K562 (cell line): ENCODE results near the gene CBR4. TPM values are rescaled to one million over a fixed set of nuclear protein-coding genes. Genes with fewer than 3 reads are reported as not detected.

Experiments
- BCLAF1 ChIP-seq, 2 experiments: fragments of 450-650 bp in 1 of 2; IDR thresholded peaks; 2 replicates each; pipeline ENCODE4 v1.6.1; 2011 to 2017; ENCODE audit warnings: low read depth in 2 of 2, antibody characterized with exemption in 1 of 2, borderline replicate concordance in 1 of 2, low read length in 1 of 2, mild to moderate bottlenecking in 1 of 2, mixed read lengths in 1 of 2; ENCODE audit not compliant: control insufficient read depth in 1 of 2
- BHLHE40 ChIP-seq: IDR thresholded peaks from 2 replicates; pipeline ENCODE4 v1.6.1; 2011; ENCODE audit warnings: low read length, improper control_type of control experiment
- BMI1 ChIP-seq: fragments of 150-350 bp; IDR thresholded peaks from 2 replicates; pipeline ENCODE4 v1.6.1; 2014; ENCODE audit warnings: low read length
- CCNT2 ChIP-seq: IDR thresholded peaks from 2 replicates; pipeline ENCODE4 v1.6.1; 2011; ENCODE audit warnings: borderline replicate concordance, low read depth, mild to moderate bottlenecking, moderate library complexity, mixed read lengths, low read length; ENCODE audit not compliant: insufficient read length; ENCODE audit errors: extremely low read depth
- ESRRB ChIP-seq: fragments of 250-450 bp; sonication (Bioruptor Pico); IDR thresholded peaks from 2 replicates; pipeline ENCODE4 v1.5.0; 2020; ENCODE audit warnings: mild to moderate bottlenecking, moderate library complexity, borderline replicate concordance
- FOSL1 ChIP-seq: fragments of 200-800 bp; sonication (Bioruptor generic); conservative IDR thresholded peaks from 2 replicates; pipeline ENCODE4 v1.6.1; 2016; ENCODE audit warnings: missing genetic modification characterization, missing compliant biosample characterization
- FOXO4 ChIP-seq: fragments of 450-650 bp; formaldehyde crosslinking; IDR thresholded peaks from 2 replicates; pipeline ENCODE4 v1.4.0; 2020; ENCODE audit warnings: mild to moderate bottlenecking, moderate library complexity
- L3MBTL2 ChIP-seq: fragments of 450-650 bp; IDR thresholded peaks from 2 replicates; pipeline ENCODE4 v1.6.1; 2016; ENCODE audit warnings: mild to moderate bottlenecking, moderate library complexity
- LARP7 ChIP-seq: fragments of 450-650 bp; IDR thresholded peaks from 2 replicates; pipeline ENCODE4 v1.6.1; 2016
- MCM3 ChIP-seq: fragments of 450-650 bp; IDR thresholded peaks from 2 replicates; pipeline ENCODE4 v1.6.1; 2016
- SIN3A ChIP-seq, 2 experiments: fragments of 150-350 bp in 1 of 2; IDR thresholded peaks; 2 replicates each; pipeline ENCODE4 v1.6.1; 2011 to 2016; ENCODE audit warnings: borderline replicate concordance in 2 of 2, low read depth in 2 of 2, low read length in 2 of 2, mild to moderate bottlenecking in 2 of 2, moderate library complexity in 2 of 2; ENCODE audit not compliant: control insufficient read depth in 1 of 2
- SREBF1 ChIP-seq: fragments of 150-350 bp; IDR thresholded peaks from 2 replicates; pipeline ENCODE4 v1.6.1; 2014; ENCODE audit warnings: antibody characterized with exemption, low read depth, low read length, borderline replicate concordance
- SRSF1 ChIP-seq: fragments of 200-400 bp; formaldehyde crosslinking; IDR thresholded peaks from 2 replicates; pipeline ENCODE4 v1.6.1; 2017; ENCODE audit warnings: mild to moderate bottlenecking, low read depth, low read length, moderate library complexity
- TOE1 ChIP-seq, 2 experiments: fragments of 450-650 bp in 1 of 2; sonication (generic) in 1 of 2; formaldehyde crosslinking in 1 of 2; IDR thresholded peaks; 2 replicates each; pipeline versions ENCODE4 v1.7.1 to v1.8.0; 2016 to 2022; ENCODE audit warnings: borderline replicate concordance in 2 of 2, mild to moderate bottlenecking in 2 of 2, antibody characterized with exemption in 1 of 2, inconsistent platforms in 1 of 2, low read depth in 1 of 2, missing genetic modification reagents in 1 of 2, moderate library complexity in 1 of 2
- YBX1 ChIP-seq: fragments of 450-650 bp; IDR thresholded peaks from 2 replicates; pipeline ENCODE4 v1.7.1; 2016; ENCODE audit warnings: mild to moderate bottlenecking
- ZNF445 ChIP-seq: fragments of 250-450 bp; sonication (Bioruptor Pico); IDR thresholded peaks from 2 replicates; pipeline ENCODE4 v1.4.0; 2020; ENCODE audit warnings: low read depth, mild to moderate bottlenecking, moderate library complexity
- ZNF740 ChIP-seq, 3 experiments: fragments of 200-800 bp in 1 of 3; sonication (Bioruptor generic) in 1 of 3; sonication (generic) in 1 of 3; formaldehyde crosslinking in 1 of 3; IDR thresholded peaks; 2 replicates each; pipeline versions ENCODE4 v1.6.1 to v1.8.0; 2016 to 2022; ENCODE audit warnings: mild to moderate bottlenecking in 2 of 3, missing compliant biosample characterization in 2 of 3, missing genetic modification characterization in 2 of 3, missing genetic modification reagents in 1 of 3
- ZNF830 ChIP-seq: fragments of 250-450 bp; sonication (Bioruptor Pico); IDR thresholded peaks from 2 replicates; pipeline ENCODE4 v1.5.0; 2021; ENCODE audit warnings: mild to moderate bottlenecking
- polyA plus RNA-seq, 8 experiments: library from polyadenylated mRNA; depleted of rRNA in 4 of 8; stranded (reverse) in 5 of 8; unstranded in 3 of 8; fragments of >200 nt; fragmentation: Nextera tagmentation in 2 of 8; fragmentation: Illumina TruSeq in 1 of 8; extraction: Ambion mirVana in 2 of 8; extraction: Trizol in 1 of 8; gene quantifications; 2 replicates each; pipeline versions ENCODE4 v1.2.1 to v1.2.3, GENCODE V29; 2011 to 2014; ENCODE audit warnings: inconsistent platforms in 1 of 8, missing spikeins in 1 of 8
- total RNA-seq, 7 experiments: library from RNA; depleted of rRNA in 6 of 7; stranded (reverse); fragments of >200 nt in 6 of 7; fragmentation: Illumina TruSeq in 2 of 7; extraction: Trizol in 2 of 7; gene quantifications; 2 replicates each; pipeline versions ENCODE4 v1.2.1 to v1.2.3, GENCODE V29; 2011 to 2021; ENCODE audit warnings: low replicate concordance in 1 of 7
- TF ChIP-seq, protein P1 (sequence below): fragments of 250-450 bp; sonication (Bioruptor Pico); IDR thresholded peaks from 2 replicates; pipeline ENCODE4 v1.5.0; 2021

CBR4 gene
- total and polyA plus RNA-seq, 9 of the 15 experiments (the other 6 are each of a cell fraction or from before 2014, with no cell fraction given) = 12.1 to 26.4 (median 18.6) TPM

GRCh38 chr4:169010125-169011023 lies at the start of gene CBR4 (continued):
- TF ChIP-seq BCLAF1 (IDR thresholded peaks at IDR 0.05; ENCODE audit: borderline replicate concordance in 1 of 2, control insufficient read depth in 1 of 2, low read depth in 2 of 2, low read length in 1 of 2) (no peak), MCM3 (no peak), L3MBTL2 (no peak), SREBF1 (no peak), YBX1 (no peak), CCNT2 (no peak), ZNF830 (no peak), SIN3A (IDR thresholded peaks at IDR 0.05; ENCODE audit: borderline replicate concordance in 2 of 2, control insufficient read depth in 1 of 2, low read depth in 2 of 2, low read length in 2 of 2) (no peak), FOXO4 (no peak), TOE1 (IDR thresholded peaks at IDR 0.05; ENCODE audit: borderline replicate concordance) (0 out of 2 replicates have a peak, but pooled peaks have one; percentile 21), TOE1 (CRISPR knock-in tag; IDR thresholded peaks at IDR 0.05; ENCODE audit: borderline replicate concordance, low read depth) (no peak), LARP7 (no peak), ESRRB (CRISPR knock-in tag) (no peak), BMI1 (no peak), SRSF1 (no peak), BHLHE40 (0 out of 2 replicates have a peak, but pooled peaks have one; percentile 6), ZNF740 (CRISPR knock-in tag; IDR thresholded peaks at IDR 0.05) (no peak), ZNF740 (tag; IDR thresholded peaks at IDR 0.05) (no peak), ZNF445 (CRISPR knock-in tag) (no peak), FOSL1 (tag) (peak; percentile 8; the same call in 1 of the 2 replicates)
- TF ChIP-seq, protein P1, sequence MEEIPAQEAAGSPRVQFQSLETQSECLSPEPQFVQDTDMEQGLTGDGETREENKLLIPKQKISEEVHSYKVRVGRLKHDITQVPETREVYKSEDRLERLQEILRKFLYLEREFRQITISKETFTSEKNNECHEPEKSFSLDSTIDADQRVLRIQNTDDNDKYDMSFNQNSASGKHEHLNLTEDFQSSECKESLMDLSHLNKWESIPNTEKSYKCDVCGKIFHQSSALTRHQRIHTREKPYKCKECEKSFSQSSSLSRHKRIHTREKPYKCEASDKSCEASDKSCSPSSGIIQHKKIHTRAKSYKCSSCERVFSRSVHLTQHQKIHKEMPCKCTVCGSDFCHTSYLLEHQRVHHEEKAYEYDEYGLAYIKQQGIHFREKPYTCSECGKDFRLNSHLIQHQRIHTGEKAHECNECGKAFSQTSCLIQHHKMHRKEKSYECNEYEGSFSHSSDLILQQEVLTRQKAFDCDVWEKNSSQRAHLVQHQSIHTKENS = no peak
